Stomach smooth muscle (tissue), 2 donors: ENCODE data around the gene DOCK11.

Source experiments
- H3K27ac ChIP-seq: one replicate; pipeline ENCODE4 v1.7.0; 2013; ENCODE audit warnings: mild to moderate bottlenecking, low read length, inconsistent platforms
- H3K27me3 ChIP-seq, 2 donors: one replicate each; pipeline ENCODE4 v1.7.0; 2013; ENCODE audit warnings: low read length in 2 of 2; ENCODE audit not compliant: insufficient read depth in 2 of 2, control insufficient read depth in 1 of 2
- H3K36me3 ChIP-seq, 2 donors: one replicate each; pipeline ENCODE4 v1.7.0; 2013; ENCODE audit warnings: low read length in 2 of 2; ENCODE audit not compliant: control insufficient read depth in 2 of 2, insufficient read depth in 2 of 2
- H3K4me1 ChIP-seq: one replicate; pipeline ENCODE4 v1.7.0; 2013; ENCODE audit warnings: low read length; ENCODE audit not compliant: control insufficient read depth, insufficient read depth
- H3K4me3 ChIP-seq, 2 donors: one replicate each; pipeline ENCODE4 v1.7.0; 2013; ENCODE audit warnings: low read length in 2 of 2
- H3K9ac ChIP-seq, 2 donors: one replicate each; pipeline ENCODE4 v1.7.0; 2013; ENCODE audit warnings: low read length in 2 of 2, mild to moderate bottlenecking in 1 of 2
- H3K9me3 ChIP-seq, 2 donors: one replicate each; pipeline ENCODE4 v1.7.0; 2013; ENCODE audit warnings: low read length in 2 of 2; ENCODE audit not compliant: control insufficient read depth in 2 of 2
- donor health status: healthy.
- donor health status: Pancreatic carcinoma.

The DOCK11 gene

DNA sequence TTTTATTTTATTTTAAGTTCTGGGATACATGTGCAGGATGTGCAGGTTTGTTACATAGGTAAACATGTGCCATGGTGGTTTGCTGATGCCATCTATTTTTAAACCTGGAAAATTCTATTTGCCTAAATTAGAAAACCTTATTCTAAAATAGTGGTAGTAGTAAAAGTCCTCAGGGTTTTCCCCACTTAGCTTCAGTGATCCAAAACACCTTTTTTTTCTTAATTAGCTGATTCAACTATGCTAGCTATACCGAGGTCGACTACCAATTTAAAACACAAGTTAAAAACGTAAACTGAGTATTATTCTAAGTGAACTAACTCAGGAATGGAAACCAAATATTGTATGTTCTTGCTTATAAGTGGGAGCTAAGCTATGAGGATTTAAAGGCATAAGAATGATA, 161.8 kb downstream of the DOCK11 start:
- Histone ChIP-seq H3K4me3 (no peak overlapping the region), H3K27me3 (no peaks in the 10 kb centered on the region), H3K27ac (no peak overlapping the region), H3K36me3 (peaks cover 0 to 3% of the 10 kb centered on the region in 2 donors), H3K9me3 (no peaks in the 10 kb centered on the region), H3K4me1 (no peaks in the 10 kb centered on the region), H3K9ac (no peak overlapping the region)

DNA sequence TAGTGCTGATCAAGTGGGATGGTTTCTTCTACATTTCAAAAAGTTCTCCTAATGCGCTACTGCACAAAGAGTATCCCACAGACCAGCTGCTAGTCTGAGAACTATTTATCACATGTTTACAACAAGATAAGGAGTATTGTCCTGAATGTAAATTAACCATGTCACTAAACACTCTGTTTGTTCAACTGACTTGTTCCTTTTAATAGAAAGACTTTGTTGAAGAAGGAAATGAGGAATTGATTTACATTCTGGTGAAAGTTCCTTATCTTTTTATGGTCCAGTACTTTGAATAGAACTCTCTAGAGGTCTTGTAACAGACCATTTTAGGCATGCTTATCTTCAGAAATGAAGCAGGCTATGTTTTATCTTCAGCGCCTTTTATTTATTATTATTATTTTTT, 164.5 kb downstream of the DOCK11 start:
- H3K9ac ChIP-seq: no peak overlapping the region
- H3K9me3 ChIP-seq: no peaks in the 10 kb centered on the region
- no peaks in the 10 kb centered on the region for H3K4me1 ChIP-seq
- H3K4me3 ChIP-seq: no peak overlapping the region
- H3K27ac ChIP-seq: no peak overlapping the region
- no peaks in the 10 kb centered on the region for H3K27me3 ChIP-seq
- peaks cover 0 to 3% of the 10 kb centered on the region in 2 donors for H3K36me3 ChIP-seq

DNA sequence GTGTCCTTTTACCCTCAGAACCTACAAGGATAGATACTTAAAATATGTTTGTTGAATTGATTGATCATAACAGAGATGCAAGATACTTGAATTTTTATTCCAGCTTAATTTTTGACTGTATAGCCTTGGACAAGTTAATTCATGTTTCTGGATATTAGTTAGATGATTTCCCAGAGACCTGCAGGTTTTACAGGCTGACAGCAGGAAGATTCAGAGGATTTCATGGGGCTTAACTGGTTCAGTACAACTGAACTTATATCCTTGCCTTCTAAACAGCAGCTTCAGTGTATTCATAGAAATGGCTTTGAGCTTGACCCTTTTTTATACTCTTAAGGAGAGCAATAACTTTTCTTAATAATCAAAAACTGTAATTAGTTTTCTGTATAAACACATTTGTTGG, 169.6 kb downstream of the DOCK11 start:
- Histone ChIP-seq H3K9me3 (no peaks in the 10 kb centered on the region), H3K9ac (no peak overlapping the region), H3K4me1 (no peaks in the 10 kb centered on the region), H3K4me3 (no peak overlapping the region), H3K27me3 (no peaks in the 10 kb centered on the region), H3K36me3 (no peaks in the 10 kb centered on the region), H3K27ac (no peak overlapping the region)

DNA sequence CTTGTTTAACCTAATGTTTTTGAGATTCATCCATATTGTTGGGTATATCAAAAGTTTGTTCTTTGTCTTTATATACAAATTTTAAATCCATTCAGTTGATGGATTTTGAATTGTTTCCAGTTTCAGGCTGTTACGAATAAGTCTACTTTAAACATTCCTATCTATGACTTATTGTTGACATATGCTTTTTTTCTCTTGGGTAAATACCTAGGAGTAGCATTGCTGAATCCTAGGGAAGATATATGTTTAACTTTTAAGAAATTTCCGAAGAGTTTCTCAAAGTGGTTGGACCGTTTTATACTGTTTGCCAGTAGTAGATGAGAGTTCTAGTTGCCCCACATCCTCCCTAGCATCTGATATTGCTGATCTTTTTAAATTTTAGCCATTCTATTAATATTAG, 170.9 kb downstream of the DOCK11 start:
- no peaks in the 10 kb centered on the region for H3K36me3 ChIP-seq
- H3K9me3 ChIP-seq: no peaks in the 10 kb centered on the region
- H3K9ac ChIP-seq: no peak overlapping the region
- no peak overlapping the region for H3K4me3 ChIP-seq
- no peak overlapping the region for H3K27ac ChIP-seq
- no peaks in the 10 kb centered on the region for H3K4me1 ChIP-seq
- no peaks in the 10 kb centered on the region for H3K27me3 ChIP-seq

DNA sequence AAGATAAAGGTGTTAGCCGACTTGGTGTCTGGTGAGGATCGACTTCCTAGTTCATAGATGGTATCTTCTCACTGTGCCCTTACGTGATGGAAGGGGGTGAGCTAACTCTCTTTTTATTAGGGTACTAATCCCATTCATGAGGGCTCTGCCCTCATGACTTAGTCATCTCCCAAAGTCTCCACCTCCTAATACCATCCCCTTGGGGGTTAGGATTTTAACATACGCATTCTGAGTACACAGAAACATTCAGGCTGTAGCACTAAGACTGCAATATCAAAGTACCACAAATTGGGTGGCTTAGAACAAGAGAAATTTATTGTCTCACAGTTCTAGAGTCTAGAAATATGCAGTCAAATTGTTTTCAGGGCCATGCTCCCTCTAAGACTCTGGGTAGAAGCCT, 173.8 kb downstream of the DOCK11 start:
- no peaks in the 10 kb centered on the region for H3K27me3 ChIP-seq
- no peak overlapping the region for H3K27ac ChIP-seq
- no peak overlapping the region for H3K9ac ChIP-seq
- H3K36me3 ChIP-seq: no peaks in the 10 kb centered on the region
- H3K4me3 ChIP-seq: no peak overlapping the region
- no peaks in the 10 kb centered on the region for H3K9me3 ChIP-seq
- no peaks in the 10 kb centered on the region for H3K4me1 ChIP-seq

DNA sequence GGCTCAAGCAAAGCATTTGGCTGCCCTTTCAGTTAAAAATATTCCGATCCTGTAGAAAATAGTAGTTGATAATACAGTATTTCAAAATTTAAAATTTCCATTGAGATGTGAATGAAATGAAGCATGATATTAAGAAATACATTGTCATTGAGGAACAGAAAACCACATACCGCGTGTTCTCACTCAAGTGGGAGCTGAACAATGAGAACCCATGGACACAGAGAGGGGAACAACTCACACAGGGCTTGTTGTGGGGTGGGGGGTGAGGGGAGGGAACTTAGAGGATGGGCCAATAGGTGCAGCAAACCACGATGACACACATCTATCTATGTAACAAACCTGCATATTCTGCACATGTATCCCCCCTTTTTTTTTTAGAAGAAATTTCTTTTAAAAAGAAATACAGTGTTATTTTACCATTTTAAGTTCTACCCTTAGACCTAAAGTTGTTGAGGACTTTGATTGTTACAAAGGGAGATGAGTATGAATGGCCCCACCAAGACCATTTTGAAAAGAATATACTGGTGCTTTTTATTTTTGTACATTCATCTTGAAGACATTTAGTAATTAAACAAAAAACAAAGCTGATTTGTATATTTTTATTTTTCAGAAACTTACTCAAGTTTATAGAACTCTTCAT, 179.8 kb downstream of the DOCK11 start:
- no peaks in the 10 kb centered on the region for H3K9me3 ChIP-seq
- no peak overlapping the region for H3K9ac ChIP-seq
- H3K27ac ChIP-seq: no peak overlapping the region
- no peaks in the 10 kb centered on the region for H3K27me3 ChIP-seq
- H3K4me1 ChIP-seq: no peaks in the 10 kb centered on the region
- H3K36me3 ChIP-seq: peaks cover 0 to 8% of the 10 kb centered on the region in 2 donors
- H3K4me3 ChIP-seq: no peak overlapping the region

DNA sequence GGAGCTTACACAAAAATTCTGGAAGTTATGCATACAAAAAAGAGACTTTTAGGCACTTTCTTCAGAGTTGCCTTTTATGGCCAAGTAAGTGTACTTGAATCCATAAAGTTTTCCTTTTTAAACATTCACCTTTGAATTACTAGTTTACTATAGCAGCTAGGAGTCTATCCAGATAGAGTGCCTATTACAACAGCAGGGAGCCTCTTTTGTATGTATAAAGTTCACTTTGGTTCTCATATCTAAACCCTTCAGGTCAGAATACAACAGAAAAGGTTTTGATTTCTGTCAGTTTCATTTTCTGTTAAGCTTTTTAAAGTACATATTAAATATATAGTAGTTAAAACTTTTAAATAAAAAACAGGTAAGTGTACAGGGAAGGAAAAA, 180.3 kb downstream of the DOCK11 start:
- no peaks in the 10 kb centered on the region for H3K4me1 ChIP-seq
- peaks cover 0 to 8% of the 10 kb centered on the region in 2 donors for H3K36me3 ChIP-seq
- H3K27ac ChIP-seq: no peak overlapping the region
- no peaks in the 10 kb centered on the region for H3K9me3 ChIP-seq
- no peak overlapping the region for H3K4me3 ChIP-seq
- no peak overlapping the region for H3K9ac ChIP-seq
- H3K27me3 ChIP-seq: no peaks in the 10 kb centered on the region

DNA sequence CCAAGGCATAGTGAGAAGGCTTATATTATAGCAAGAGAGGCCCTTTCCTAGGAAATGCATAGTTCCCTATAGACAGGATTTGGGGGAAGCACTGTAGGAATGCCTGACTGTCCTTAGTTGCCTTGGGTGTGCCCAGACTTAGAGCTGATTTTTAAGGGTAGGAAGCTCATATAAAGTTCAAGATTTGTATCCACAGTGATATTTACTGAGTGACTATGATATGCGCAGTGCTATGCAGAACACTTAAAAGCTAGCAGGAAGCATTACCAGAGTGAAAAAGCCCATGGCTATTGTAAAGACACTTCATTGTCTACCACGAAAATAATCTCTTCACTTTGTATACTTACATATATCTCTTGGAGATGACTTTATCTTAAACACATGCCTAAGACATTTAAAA, 181.7 kb downstream of the DOCK11 start:
- Histone ChIP-seq H3K4me3 (no peak overlapping the region), H3K36me3 (peaks cover 0 to 8% of the 10 kb centered on the region in 2 donors), H3K9ac (no peak overlapping the region), H3K27ac (no peak overlapping the region), H3K27me3 (no peaks in the 10 kb centered on the region), H3K9me3 (no peaks in the 10 kb centered on the region), H3K4me1 (no peaks in the 10 kb centered on the region)

DNA sequence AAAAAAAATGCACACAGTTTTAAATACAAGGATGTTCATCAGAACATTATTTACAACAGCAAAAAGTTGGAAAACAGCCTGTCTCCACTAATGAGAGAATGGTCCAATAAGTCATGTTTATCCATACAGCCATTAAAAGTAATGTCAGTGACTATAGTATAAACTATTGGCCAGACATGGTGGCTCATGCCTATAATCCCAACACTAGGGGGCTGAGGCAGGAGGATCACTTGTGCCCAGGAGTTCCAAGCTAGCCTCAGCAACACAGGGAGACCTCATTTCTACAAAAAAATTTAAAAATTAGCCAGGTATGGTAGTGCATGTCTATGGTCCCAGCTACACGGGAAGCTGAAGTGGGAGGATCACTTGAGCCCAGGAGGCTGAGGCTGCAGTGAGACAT, 183.7 kb downstream of the DOCK11 start:
- H3K27ac ChIP-seq: no peak overlapping the region
- H3K4me1 ChIP-seq: no peaks in the 10 kb centered on the region
- H3K36me3 ChIP-seq: peaks cover 0 to 8% of the 10 kb centered on the region in 2 donors
- no peak overlapping the region for H3K4me3 ChIP-seq
- no peak overlapping the region for H3K9ac ChIP-seq
- no peaks in the 10 kb centered on the region for H3K27me3 ChIP-seq
- no peaks in the 10 kb centered on the region for H3K9me3 ChIP-seq

DNA sequence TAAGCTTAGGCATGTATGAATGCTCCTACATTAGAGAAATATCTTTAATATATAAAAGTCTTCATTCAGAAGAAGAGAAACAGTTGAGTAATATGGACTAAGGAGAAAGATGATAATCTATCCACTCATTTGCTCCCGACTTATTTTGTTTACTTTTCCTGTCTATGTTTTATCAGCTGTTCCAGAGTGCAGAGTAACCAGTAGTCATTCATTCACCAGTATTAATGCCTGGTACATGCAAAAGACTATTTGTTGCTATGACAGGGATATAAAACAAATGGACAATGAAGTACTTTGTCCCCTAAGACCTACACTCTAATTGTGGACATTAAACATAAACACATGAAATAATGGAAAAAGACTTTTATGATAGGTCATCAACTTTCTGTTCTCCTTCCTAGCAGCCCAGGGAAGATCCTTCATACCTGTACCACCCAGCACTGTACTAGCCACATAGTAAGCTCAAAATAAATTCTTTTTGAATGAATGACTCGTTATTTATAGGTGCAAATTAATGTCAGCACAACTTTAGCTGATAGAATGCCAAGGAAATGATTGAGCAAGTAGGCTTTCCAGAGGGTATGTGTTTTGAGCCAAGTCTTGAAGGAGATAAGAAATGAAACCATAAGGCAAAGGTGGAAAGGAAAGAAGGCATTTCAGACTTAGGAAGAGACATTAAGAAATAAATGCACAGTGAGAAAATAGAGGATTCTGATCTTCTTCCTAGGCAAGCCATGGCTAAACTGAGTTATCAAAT, 186.8 kb downstream of the DOCK11 start:
- no peaks in the 10 kb centered on the region for H3K4me1 ChIP-seq
- H3K4me3 ChIP-seq: no peak overlapping the region
- H3K27ac ChIP-seq: no peak overlapping the region
- no peak overlapping the region for H3K9ac ChIP-seq
- H3K27me3 ChIP-seq: no peaks in the 10 kb centered on the region
- H3K9me3 ChIP-seq: no peaks in the 10 kb centered on the region
- peaks cover 0 to 1% of the 10 kb centered on the region in 2 donors for H3K36me3 ChIP-seq

DNA sequence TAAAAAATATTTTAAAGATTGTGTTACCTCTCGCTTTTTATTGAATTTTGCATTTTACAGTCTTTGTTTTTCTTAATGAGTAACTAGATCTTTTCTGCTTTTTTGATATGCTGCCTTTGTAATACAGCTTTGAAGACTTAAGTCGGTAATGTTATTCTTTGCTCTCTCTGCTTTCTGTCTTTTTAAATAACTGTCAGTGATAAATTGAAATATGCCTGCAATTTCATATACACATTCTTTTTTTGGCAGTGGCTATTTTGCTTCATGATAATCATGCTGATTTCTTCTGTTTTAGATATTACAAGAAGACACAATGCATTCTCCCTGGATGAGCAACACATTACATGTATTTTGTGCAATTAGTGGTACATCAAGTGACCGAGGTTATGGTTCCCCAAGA, 189.8 kb downstream of the DOCK11 start:
- Histone ChIP-seq H3K9me3 (no peaks in the 10 kb centered on the region), H3K4me1 (no peaks in the 10 kb centered on the region), H3K27me3 (no peaks in the 10 kb centered on the region), H3K9ac (no peak overlapping the region), H3K36me3 (no peaks in the 10 kb centered on the region), H3K4me3 (no peak overlapping the region), H3K27ac (no peak overlapping the region)
